ENCODE results near the gene DCAF17.

The DCAF17 gene

DNA sequence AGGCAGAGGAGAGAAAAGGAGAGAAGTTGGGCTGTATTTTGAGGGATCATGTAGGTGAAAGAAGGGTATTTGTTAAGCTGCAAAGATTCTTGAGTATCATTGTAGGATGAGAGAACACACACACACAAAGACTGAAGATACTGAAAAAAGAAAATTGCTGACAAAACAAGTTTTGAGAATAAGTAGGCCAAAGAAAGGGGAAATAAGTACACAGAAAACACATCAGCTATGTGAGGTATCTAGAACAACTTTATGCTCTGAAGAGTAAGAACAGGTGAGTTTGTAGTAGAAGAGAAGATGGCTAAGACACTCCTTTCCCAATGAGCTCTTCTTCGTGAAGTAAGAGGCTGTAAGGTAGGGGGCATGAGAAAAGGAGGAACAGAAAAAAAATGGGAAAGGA is 28.5 kb upstream of the DCAF17 start:
- ATAC-seq (ENCODE audit: insufficient read depth, low read depth), result no peak
- DNase-seq, result no peak
- Histone ChIP-seq H3K36me3 (ENCODE audit: insufficient read depth, low read length) (no peaks in the 10 kb centered on the region), H3K4me3 (ENCODE audit: low read depth in 1 of 2, low read length in 2 of 2) (no peak overlapping the region), H3K9me3 (ENCODE audit: insufficient read depth, low read length, severe bottlenecking) (peaks cover 11% of the 10 kb centered on the region), H3K27ac (ENCODE audit: low read length) (no peak overlapping the region), H3K9ac (ENCODE audit: low read depth, low read length) (no peak overlapping the region), H3K4me2 (ENCODE audit: insufficient read depth, low read length) (no peak overlapping the region), H2AFZ (ENCODE audit: low read depth, low read length) (no peak overlapping the region), H3K79me2 (ENCODE audit: insufficient read depth, low read length) (no peaks in the 10 kb centered on the region; the same call in 1 of the 2 replicates), H4K20me1 (ENCODE audit: insufficient read depth, low read length) (no peaks in the 10 kb centered on the region), H3K27me3 (ENCODE audit: insufficient read depth, low read length, poor library complexity) (no peaks in the 10 kb centered on the region), H3K4me1 (ENCODE audit: insufficient read depth, low read length) (no peaks in the 10 kb centered on the region)
- TF ChIP-seq, protein P1, sequence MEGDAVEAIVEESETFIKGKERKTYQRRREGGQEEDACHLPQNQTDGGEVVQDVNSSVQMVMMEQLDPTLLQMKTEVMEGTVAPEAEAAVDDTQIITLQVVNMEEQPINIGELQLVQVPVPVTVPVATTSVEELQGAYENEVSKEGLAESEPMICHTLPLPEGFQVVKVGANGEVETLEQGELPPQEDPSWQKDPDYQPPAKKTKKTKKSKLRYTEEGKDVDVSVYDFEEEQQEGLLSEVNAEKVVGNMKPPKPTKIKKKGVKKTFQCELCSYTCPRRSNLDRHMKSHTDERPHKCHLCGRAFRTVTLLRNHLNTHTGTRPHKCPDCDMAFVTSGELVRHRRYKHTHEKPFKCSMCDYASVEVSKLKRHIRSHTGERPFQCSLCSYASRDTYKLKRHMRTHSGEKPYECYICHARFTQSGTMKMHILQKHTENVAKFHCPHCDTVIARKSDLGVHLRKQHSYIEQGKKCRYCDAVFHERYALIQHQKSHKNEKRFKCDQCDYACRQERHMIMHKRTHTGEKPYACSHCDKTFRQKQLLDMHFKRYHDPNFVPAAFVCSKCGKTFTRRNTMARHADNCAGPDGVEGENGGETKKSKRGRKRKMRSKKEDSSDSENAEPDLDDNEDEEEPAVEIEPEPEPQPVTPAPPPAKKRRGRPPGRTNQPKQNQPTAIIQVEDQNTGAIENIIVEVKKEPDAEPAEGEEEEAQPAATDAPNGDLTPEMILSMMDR (IDR thresholded peaks at IDR 0.05; ENCODE audit: borderline replicate concordance, extremely low read depth, low read length, poor library complexity, severe bottlenecking), result no peak
- TF ChIP-seq EZH2 (IDR thresholded peaks at IDR 0.05; ENCODE audit: borderline replicate concordance, low read depth, low read length, severe bottlenecking), result no peak

DNA sequence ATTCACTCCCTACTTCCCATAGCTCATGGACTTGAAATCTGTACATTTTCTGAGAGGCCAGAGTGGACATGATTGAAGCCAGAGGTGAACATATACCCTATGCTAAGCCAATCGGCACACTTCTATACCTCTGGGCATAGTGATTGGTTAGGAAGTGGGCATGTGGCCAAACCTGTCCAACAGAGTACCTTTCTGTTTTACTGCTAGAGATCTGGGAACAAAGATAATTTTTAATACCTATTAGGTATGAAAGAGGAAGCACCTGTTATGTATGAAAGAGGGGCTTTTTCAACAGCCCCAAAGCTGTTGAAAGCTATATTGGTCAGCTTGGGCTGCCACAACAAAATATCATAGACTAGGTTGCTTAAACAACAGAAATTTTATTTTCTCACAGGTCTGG is 28.0 kb upstream of the DCAF17 start:
- Histone ChIP-seq H3K4me2 (ENCODE audit: insufficient read depth, low read length) (no peak overlapping the region), H3K27me3 (ENCODE audit: insufficient read depth, low read length, poor library complexity) (no peaks in the 10 kb centered on the region), H3K4me3 (ENCODE audit: low read depth in 1 of 2, low read length in 2 of 2) (no peak overlapping the region), H3K36me3 (ENCODE audit: insufficient read depth, low read length) (no peaks in the 10 kb centered on the region), H3K4me1 (ENCODE audit: insufficient read depth, low read length) (0 out of 2 replicates have a peak, but pooled peaks cover under 1% of the 10 kb centered on the region), H3K9ac (ENCODE audit: low read depth, low read length) (no peak overlapping the region), H4K20me1 (ENCODE audit: insufficient read depth, low read length) (no peaks in the 10 kb centered on the region), H3K9me3 (ENCODE audit: insufficient read depth, low read length, severe bottlenecking) (peaks cover 11% of the 10 kb centered on the region), H3K27ac (ENCODE audit: low read length) (no peak overlapping the region), H2AFZ (ENCODE audit: low read depth, low read length) (no peak overlapping the region), H3K79me2 (ENCODE audit: insufficient read depth, low read length) (no peaks in the 10 kb centered on the region; the same call in 1 of the 2 replicates)
- DNase-seq (no peak), ATAC-seq (ENCODE audit: insufficient read depth, low read depth) (no peak)
- no peak for TF ChIP-seq EZH2 (IDR thresholded peaks at IDR 0.05; ENCODE audit: borderline replicate concordance, low read depth, low read length, severe bottlenecking)
- TF ChIP-seq, protein P1 (IDR thresholded peaks at IDR 0.05; ENCODE audit: borderline replicate concordance, extremely low read depth, low read length, poor library complexity, severe bottlenecking), result no peak

DNA sequence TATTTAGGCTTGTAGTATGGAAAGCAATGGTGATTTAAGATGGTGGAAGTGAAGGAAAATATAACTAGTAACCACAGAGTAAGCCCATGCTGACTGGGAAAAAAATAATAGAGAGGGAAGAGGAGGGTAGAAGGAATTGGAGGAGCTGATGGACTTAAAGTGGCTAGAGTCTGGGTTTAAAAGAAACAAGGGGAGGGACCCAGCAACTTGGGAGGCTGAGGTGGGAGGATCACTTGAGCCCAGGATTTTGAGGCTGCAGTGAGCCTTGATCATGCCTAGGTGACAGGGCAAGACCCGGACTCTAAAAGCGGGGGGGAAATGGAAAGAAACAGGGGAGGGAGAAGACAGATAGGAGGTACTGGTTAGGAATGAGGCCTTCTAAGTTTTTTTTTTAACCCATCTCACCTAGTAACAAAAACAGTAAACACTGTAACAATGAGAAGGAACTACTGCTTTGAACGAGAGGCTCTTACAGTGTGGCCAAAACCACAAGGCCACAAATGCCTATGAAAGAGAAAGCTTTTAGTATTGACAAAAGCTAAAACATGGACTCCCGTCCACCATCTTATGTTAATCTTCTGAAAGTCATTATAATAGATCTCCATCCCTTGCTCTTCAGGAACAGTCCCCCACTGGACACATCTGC is 26.9 kb upstream of the DCAF17 start:
- TF ChIP-seq, protein P1 (IDR thresholded peaks at IDR 0.05; ENCODE audit: borderline replicate concordance, extremely low read depth, low read length, poor library complexity, severe bottlenecking), result no peak
- no peak for TF ChIP-seq EZH2 (IDR thresholded peaks at IDR 0.05; ENCODE audit: borderline replicate concordance, low read depth, low read length, severe bottlenecking)
- Histone ChIP-seq H3K79me2 (ENCODE audit: insufficient read depth, low read length) (no peaks in the 10 kb centered on the region; the same call in 1 of the 2 replicates), H3K9me3 (ENCODE audit: insufficient read depth, low read length, severe bottlenecking) (peaks cover 7% of the 10 kb centered on the region), H3K4me2 (ENCODE audit: insufficient read depth, low read length) (no peak overlapping the region), H3K36me3 (ENCODE audit: insufficient read depth, low read length) (no peaks in the 10 kb centered on the region), H3K4me3 (ENCODE audit: low read depth in 1 of 2, low read length in 2 of 2) (no peak overlapping the region), H2AFZ (ENCODE audit: low read depth, low read length) (no peak overlapping the region), H3K9ac (ENCODE audit: low read depth, low read length) (no peak overlapping the region), H4K20me1 (ENCODE audit: insufficient read depth, low read length) (no peaks in the 10 kb centered on the region), H3K4me1 (ENCODE audit: insufficient read depth, low read length) (0 out of 2 replicates have a peak, but pooled peaks cover 3% of the 10 kb centered on the region), H3K27ac (ENCODE audit: low read length) (no peak overlapping the region), H3K27me3 (ENCODE audit: insufficient read depth, low read length, poor library complexity) (no peaks in the 10 kb centered on the region)
- no peak for ATAC-seq (ENCODE audit: insufficient read depth, low read depth)
- no peak for DNase-seq

Measured in DND-41 (cell line).